WTC11 (cell line): Measurements from ENCODE around the gene DCUN1D5.

Source experiments
- ATF1 ChIP-seq: sonication (generic); formaldehyde crosslinking; IDR thresholded peaks from 2 replicates; pipeline ENCODE4 v1.8.1; 2023; ENCODE audit warnings: mild to moderate bottlenecking, moderate library complexity, missing genetic modification reagents
- CREM ChIP-seq: sonication (generic); formaldehyde crosslinking; IDR thresholded peaks from 2 replicates; pipeline ENCODE4 v1.8.1; 2022; ENCODE audit warnings: mild to moderate bottlenecking, missing genetic modification reagents, moderate library complexity
- FOXP1 ChIP-seq: sonication (generic); formaldehyde crosslinking; IDR thresholded peaks from 2 replicates; pipeline ENCODE4 v1.8.0; 2022; ENCODE audit warnings: missing genetic modification reagents, mild to moderate bottlenecking, moderate library complexity, borderline replicate concordance
- JUN ChIP-seq: sonication (generic); formaldehyde crosslinking; IDR thresholded peaks from 2 replicates; pipeline ENCODE4 v1.8.0; 2023; ENCODE audit warnings: mild to moderate bottlenecking, missing genetic modification reagents
- KAT7 ChIP-seq: sonication (generic); formaldehyde crosslinking; IDR thresholded peaks from 2 replicates; pipeline ENCODE4 v1.8.1; 2023; ENCODE audit warnings: missing genetic modification reagents, mild to moderate bottlenecking, borderline replicate concordance
- PRDM15 ChIP-seq: sonication (generic); formaldehyde crosslinking; IDR thresholded peaks from 2 replicates; pipeline ENCODE4 v1.8.0; 2022; ENCODE audit warnings: missing genetic modification reagents
- SP1 ChIP-seq: sonication (generic); formaldehyde crosslinking; conservative IDR thresholded peaks from 2 replicates; pipeline ENCODE4 v1.8.1; 2022; ENCODE audit warnings: missing genetic modification reagents
- ZNF281 ChIP-seq: sonication (generic); formaldehyde crosslinking; IDR thresholded peaks from 2 replicates; pipeline ENCODE4 v1.8.0; 2023; ENCODE audit warnings: mild to moderate bottlenecking, missing genetic modification reagents
- ZNF416 ChIP-seq: fragments of 250-450 bp; sonication (Bioruptor Pico); IDR thresholded peaks from 2 replicates; pipeline ENCODE4 v1.9.0; 2021; ENCODE audit warnings: mild to moderate bottlenecking, inconsistent platforms
- TF ChIP-seq, protein P1 (sequence below): fragments of 200-600 bp; IDR thresholded peaks from 2 replicates; pipeline ENCODE4 v1.8.0; 2022; ENCODE audit warnings: antibody characterized with exemption
- TF ChIP-seq, protein P2 (sequence below): sonication (generic); formaldehyde crosslinking; IDR thresholded peaks from 2 replicates; pipeline ENCODE4 v1.8.1; 2023; ENCODE audit warnings: mild to moderate bottlenecking, missing genetic modification reagents, moderate library complexity
- TF ChIP-seq, protein P3 (sequence below): fragments of 250-450 bp; sonication (Bioruptor Pico); IDR thresholded peaks from 2 replicates; pipeline ENCODE4 v1.8.0; 2021; ENCODE audit warnings: mild to moderate bottlenecking
- TF ChIP-seq, protein P4 (sequence below): sonication (generic); formaldehyde crosslinking; conservative IDR thresholded peaks from 2 replicates; pipeline ENCODE4 v1.8.1; 2022; ENCODE audit warnings: mild to moderate bottlenecking, missing genetic modification reagents
- TF ChIP-seq, protein P5 (sequence below): sonication (generic); formaldehyde crosslinking; IDR thresholded peaks from 2 replicates; pipeline ENCODE4 v1.8.1; 2022; ENCODE audit warnings: mild to moderate bottlenecking, moderate library complexity, missing genetic modification reagents

DNA sequence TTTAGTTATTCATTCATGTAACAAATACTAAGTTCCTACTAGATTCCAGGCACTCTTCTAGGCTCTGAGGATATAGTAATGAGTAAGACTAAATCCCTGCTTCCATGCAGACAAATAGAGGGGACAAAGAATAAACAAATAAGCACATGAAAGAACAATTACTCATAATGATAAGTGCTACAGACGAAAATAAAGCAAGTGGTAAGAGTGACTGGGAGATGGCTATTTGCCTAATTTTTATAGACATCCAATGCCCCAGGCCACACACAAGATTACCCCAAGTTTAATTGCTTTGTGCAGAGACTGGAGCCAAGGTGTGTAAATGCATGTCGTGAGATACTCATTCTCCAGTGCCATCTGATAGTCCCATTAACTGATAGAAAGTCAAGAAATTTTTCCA lies 62.6 kb downstream of the DCUN1D5 start:
- TF ChIP-seq, protein P1, sequence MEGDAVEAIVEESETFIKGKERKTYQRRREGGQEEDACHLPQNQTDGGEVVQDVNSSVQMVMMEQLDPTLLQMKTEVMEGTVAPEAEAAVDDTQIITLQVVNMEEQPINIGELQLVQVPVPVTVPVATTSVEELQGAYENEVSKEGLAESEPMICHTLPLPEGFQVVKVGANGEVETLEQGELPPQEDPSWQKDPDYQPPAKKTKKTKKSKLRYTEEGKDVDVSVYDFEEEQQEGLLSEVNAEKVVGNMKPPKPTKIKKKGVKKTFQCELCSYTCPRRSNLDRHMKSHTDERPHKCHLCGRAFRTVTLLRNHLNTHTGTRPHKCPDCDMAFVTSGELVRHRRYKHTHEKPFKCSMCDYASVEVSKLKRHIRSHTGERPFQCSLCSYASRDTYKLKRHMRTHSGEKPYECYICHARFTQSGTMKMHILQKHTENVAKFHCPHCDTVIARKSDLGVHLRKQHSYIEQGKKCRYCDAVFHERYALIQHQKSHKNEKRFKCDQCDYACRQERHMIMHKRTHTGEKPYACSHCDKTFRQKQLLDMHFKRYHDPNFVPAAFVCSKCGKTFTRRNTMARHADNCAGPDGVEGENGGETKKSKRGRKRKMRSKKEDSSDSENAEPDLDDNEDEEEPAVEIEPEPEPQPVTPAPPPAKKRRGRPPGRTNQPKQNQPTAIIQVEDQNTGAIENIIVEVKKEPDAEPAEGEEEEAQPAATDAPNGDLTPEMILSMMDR: no peak
- no peak for TF ChIP-seq PRDM15 (CRISPR knock-in tag)
- TF ChIP-seq, protein P2, sequence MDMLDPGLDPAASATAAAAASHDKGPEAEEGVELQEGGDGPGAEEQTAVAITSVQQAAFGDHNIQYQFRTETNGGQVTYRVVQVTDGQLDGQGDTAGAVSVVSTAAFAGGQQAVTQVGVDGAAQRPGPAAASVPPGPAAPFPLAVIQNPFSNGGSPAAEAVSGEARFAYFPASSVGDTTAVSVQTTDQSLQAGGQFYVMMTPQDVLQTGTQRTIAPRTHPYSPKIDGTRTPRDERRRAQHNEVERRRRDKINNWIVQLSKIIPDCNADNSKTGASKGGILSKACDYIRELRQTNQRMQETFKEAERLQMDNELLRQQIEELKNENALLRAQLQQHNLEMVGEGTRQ (CRISPR knock-in tag): no peak
- no peak for TF ChIP-seq KAT7
- no peak for TF ChIP-seq JUN (CRISPR knock-in tag)
- no peak for TF ChIP-seq ZNF281
- no peak for TF ChIP-seq SP1 (CRISPR knock-in tag)
- TF ChIP-seq FOXP1 (CRISPR knock-in tag): no peak
- TF ChIP-seq ZNF416 (CRISPR knock-in tag): no peak
- TF ChIP-seq, protein P3, sequence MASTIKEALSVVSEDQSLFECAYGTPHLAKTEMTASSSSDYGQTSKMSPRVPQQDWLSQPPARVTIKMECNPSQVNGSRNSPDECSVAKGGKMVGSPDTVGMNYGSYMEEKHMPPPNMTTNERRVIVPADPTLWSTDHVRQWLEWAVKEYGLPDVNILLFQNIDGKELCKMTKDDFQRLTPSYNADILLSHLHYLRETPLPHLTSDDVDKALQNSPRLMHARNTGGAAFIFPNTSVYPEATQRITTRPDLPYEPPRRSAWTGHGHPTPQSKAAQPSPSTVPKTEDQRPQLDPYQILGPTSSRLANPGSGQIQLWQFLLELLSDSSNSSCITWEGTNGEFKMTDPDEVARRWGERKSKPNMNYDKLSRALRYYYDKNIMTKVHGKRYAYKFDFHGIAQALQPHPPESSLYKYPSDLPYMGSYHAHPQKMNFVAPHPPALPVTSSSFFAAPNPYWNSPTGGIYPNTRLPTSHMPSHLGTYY (CRISPR knock-in tag): no peak
- TF ChIP-seq, protein P4, sequence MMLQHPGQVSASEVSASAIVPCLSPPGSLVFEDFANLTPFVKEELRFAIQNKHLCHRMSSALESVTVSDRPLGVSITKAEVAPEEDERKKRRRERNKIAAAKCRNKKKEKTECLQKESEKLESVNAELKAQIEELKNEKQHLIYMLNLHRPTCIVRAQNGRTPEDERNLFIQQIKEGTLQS: no peak
- no peak for TF ChIP-seq ATF1 (CRISPR knock-in tag)
- TF ChIP-seq, protein P5, sequence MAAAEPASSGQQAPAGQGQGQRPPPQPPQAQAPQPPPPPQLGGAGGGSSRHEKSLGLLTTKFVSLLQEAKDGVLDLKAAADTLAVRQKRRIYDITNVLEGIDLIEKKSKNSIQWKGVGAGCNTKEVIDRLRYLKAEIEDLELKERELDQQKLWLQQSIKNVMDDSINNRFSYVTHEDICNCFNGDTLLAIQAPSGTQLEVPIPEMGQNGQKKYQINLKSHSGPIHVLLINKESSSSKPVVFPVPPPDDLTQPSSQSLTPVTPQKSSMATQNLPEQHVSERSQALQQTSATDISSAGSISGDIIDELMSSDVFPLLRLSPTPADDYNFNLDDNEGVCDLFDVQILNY (CRISPR knock-in tag): no peak
- TF ChIP-seq CREM (CRISPR knock-in tag): no peak
